HEK293 (cell line): Measurements from ENCODE around the gene TMEM121B.

Experiments
- CTCF ChIA-PET: fragments of 350-600 bp; formaldehyde crosslinking; extraction: SDS; loops from one replicate; lab custom pipeline; 2021; ENCODE audit warnings: antibody characterized with exemption; lab: Yijun Ruan, JAX
- POLR2A ChIA-PET: fragments of 300-600 bp; formaldehyde crosslinking; extraction: SDS; loops from one replicate; lab custom pipeline; 2020; ENCODE audit warnings: antibody characterized with exemption, inconsistent platforms; lab: Yijun Ruan, JAX
- H3K27ac ChIP-seq: fragments of 200-500 bp; sonication (Bioruptor generic); 2 replicates; pipeline ENCODE4 v1.5.1; 2014; ENCODE audit warnings: low read depth, low read length, control low read depth, inconsistent platforms; ENCODE audit errors: extremely low read depth
- H3K36me3 ChIP-seq, 2 experiments: fragments of 200-500 bp in 1 of 2; sonication (Bioruptor generic) in 1 of 2; 1 replicate in 1 of 2; 2 replicates in 1 of 2; pipeline ENCODE4 v1.5.1; 2014 to 2017; ENCODE audit warnings: inconsistent platforms in 2 of 2, low read length in 2 of 2; ENCODE audit not compliant: control insufficient read depth in 2 of 2, insufficient read depth in 1 of 2
- H3K4me1 ChIP-seq: fragments of 200-500 bp; sonication (Bioruptor generic); 2 replicates; pipeline ENCODE4 v1.5.1; 2014; ENCODE audit warnings: mild to moderate bottlenecking, low read length, inconsistent platforms; ENCODE audit not compliant: control insufficient read depth, insufficient read depth
- H3K4me3 ChIP-seq: 2 replicates; pipeline ENCODE4 v1.5.1; 2011; ENCODE audit warnings: low read depth, mild to moderate bottlenecking, control low read depth, low read length, moderate library complexity
- H3K9me3 ChIP-seq: fragments of 200-500 bp; sonication (Bioruptor generic); 2 replicates; pipeline ENCODE4 v1.5.1; 2014; ENCODE audit warnings: low read depth, low read length, inconsistent platforms; ENCODE audit not compliant: control insufficient read depth, insufficient read depth
- EGR2 ChIP-seq: fragments of 450-650 bp; formaldehyde crosslinking; IDR thresholded peaks from 2 replicates; pipeline ENCODE4 v1.5.1; 2016; ENCODE audit warnings: low read depth, missing biosample characterization, missing genetic modification characterization
- GLIS1 ChIP-seq: fragments of 450-650 bp; formaldehyde crosslinking; IDR thresholded peaks from 2 replicates; pipeline ENCODE4 v1.5.1; 2016; ENCODE audit warnings: missing biosample characterization, missing genetic modification characterization
- HOXD13 ChIP-seq: sonication (generic); formaldehyde crosslinking; IDR thresholded peaks from 2 replicates; pipeline ENCODE4 v1.8.0; 2022; ENCODE audit warnings: missing genetic modification reagents, borderline replicate concordance
- KLF17 ChIP-seq: fragments of 450-650 bp; formaldehyde crosslinking; IDR thresholded peaks from 2 replicates; pipeline ENCODE4 v1.5.1; 2016; ENCODE audit warnings: missing biosample characterization, missing genetic modification characterization
- MEIS1 ChIP-seq: sonication (generic); formaldehyde crosslinking; IDR thresholded peaks from 2 replicates; pipeline ENCODE4 v1.8.1; 2022; ENCODE audit warnings: missing genetic modification reagents, mild to moderate bottlenecking, borderline replicate concordance
- PBX3 ChIP-seq: sonication (generic); formaldehyde crosslinking; IDR thresholded peaks from 2 replicates; pipeline ENCODE4 v1.8.1; 2022; ENCODE audit warnings: mild to moderate bottlenecking, moderate library complexity, missing genetic modification reagents
- REST ChIP-seq: fragments of 450-650 bp; formaldehyde crosslinking; IDR thresholded peaks from 2 replicates; pipeline ENCODE4 v1.5.1; 2016; ENCODE audit warnings: missing biosample characterization, missing genetic modification characterization
- YY2 ChIP-seq: fragments of 450-650 bp; formaldehyde crosslinking; IDR thresholded peaks from 2 replicates; pipeline ENCODE4 v1.5.1; 2016; ENCODE audit warnings: missing biosample characterization, missing genetic modification characterization
- ZFHX2 ChIP-seq: fragments of 450-650 bp; formaldehyde crosslinking; conservative IDR thresholded peaks from 2 replicates; pipeline ENCODE4 v1.5.1; 2016; ENCODE audit warnings: missing biosample characterization, missing genetic modification characterization
- ZFP37 ChIP-seq: fragments of 450-650 bp; formaldehyde crosslinking; IDR thresholded peaks from 2 replicates; pipeline ENCODE4 v1.5.1; 2016; ENCODE audit warnings: missing biosample characterization, missing genetic modification characterization
- ZNF133 ChIP-seq: fragments of 450-650 bp; formaldehyde crosslinking; IDR thresholded peaks from 2 replicates; pipeline ENCODE4 v1.5.1; 2016; ENCODE audit warnings: missing biosample characterization, missing genetic modification characterization
- ZNF18 ChIP-seq: fragments of 450-650 bp; formaldehyde crosslinking; IDR thresholded peaks from 2 replicates; pipeline ENCODE4 v1.5.1; 2016; ENCODE audit warnings: missing biosample characterization, missing genetic modification characterization
- ZNF335 ChIP-seq: fragments of 450-650 bp; formaldehyde crosslinking; conservative IDR thresholded peaks from 2 replicates; pipeline ENCODE4 v1.5.1; 2016; ENCODE audit warnings: missing biosample characterization, missing genetic modification characterization
- ZNF426 ChIP-seq: fragments of 450-650 bp; formaldehyde crosslinking; IDR thresholded peaks from 2 replicates; pipeline ENCODE4 v1.5.1; 2017; ENCODE audit warnings: missing biosample characterization, missing genetic modification characterization, mild to moderate bottlenecking, inconsistent platforms, moderate library complexity
- ZNF560 ChIP-seq: fragments of 450-650 bp; formaldehyde crosslinking; IDR thresholded peaks from 2 replicates; pipeline ENCODE4 v1.5.1; 2017; ENCODE audit warnings: missing biosample characterization, missing genetic modification characterization, borderline replicate concordance
- ZNF561 ChIP-seq: fragments of 450-650 bp; IDR thresholded peaks from 2 replicates; pipeline ENCODE4 v1.5.1; 2018; ENCODE audit warnings: missing biosample characterization, missing genetic modification characterization, borderline replicate concordance
- ZNF596 ChIP-seq: fragments of 450-650 bp; IDR thresholded peaks from 2 replicates; pipeline ENCODE4 v1.5.0; 2018; ENCODE audit warnings: missing biosample characterization, mild to moderate bottlenecking, missing genetic modification characterization, moderate library complexity
- ZNF624 ChIP-seq: fragments of 450-650 bp; formaldehyde crosslinking; IDR thresholded peaks from 2 replicates; pipeline ENCODE4 v1.5.1; 2017; ENCODE audit warnings: missing biosample characterization, missing genetic modification characterization
- ZNF639 ChIP-seq: fragments of 450-650 bp; formaldehyde crosslinking; IDR thresholded peaks from 2 replicates; pipeline ENCODE4 v1.5.1; 2016; ENCODE audit warnings: missing biosample characterization, missing genetic modification characterization
- ZNF747 ChIP-seq: fragments of 450-650 bp; formaldehyde crosslinking; IDR thresholded peaks from 2 replicates; pipeline ENCODE4 v1.5.1; 2016; ENCODE audit warnings: missing biosample characterization, missing genetic modification characterization
- ZNF777 ChIP-seq: fragments of 450-650 bp; formaldehyde crosslinking; IDR thresholded peaks from 2 replicates; pipeline ENCODE4 v1.5.1; 2017; ENCODE audit warnings: missing biosample characterization, missing genetic modification characterization, borderline replicate concordance
- ZSCAN30 ChIP-seq: fragments of 450-650 bp; IDR thresholded peaks from 2 replicates; pipeline ENCODE4 v1.5.1; 2018; ENCODE audit warnings: missing biosample characterization, mild to moderate bottlenecking, missing genetic modification characterization, moderate library complexity

TMEM121B gene

GRCh38 chr22:17130199-17130598, 9.0 kb upstream of the TMEM121B start:
- Histone ChIP-seq H3K36me3 (no peaks in the 10 kb centered on the region; a peak in 1 of 3 replicates), H3K9me3 (no peaks in the 10 kb centered on the region), H3K27ac (no peak overlapping the region), H3K4me1 (no peaks in the 10 kb centered on the region), H3K4me3 (no peak overlapping the region)
- POLR2A ChIA-PET: no interaction called here
- TF ChIP-seq GLIS1 (tag by site-specific recombination): peak; percentile 29; the same call in 1 of the 2 replicates
- no peak for TF ChIP-seq ZNF133 (tag by site-specific recombination)
- CTCF ChIA-PET: interaction anchor here (1.0 kb wide), 1 partner anchor 41 kb away, joined by 4 read pairs; no protein-coding TSS in a partner anchor

GRCh38 chr22:17120711-17121232, 388 bp downstream of the TMEM121B start:
- Histone ChIP-seq H3K4me1 (no peaks in the 10 kb centered on the region), H3K27ac (peak overlapping the region; percentile 31; the same call in 1 of the 2 replicates), H3K4me3 (peak overlapping the region; percentile 57), H3K36me3 (no peaks in the 10 kb centered on the region), H3K9me3 (no peaks in the 10 kb centered on the region)
- ChIA-PET CTCF (interaction anchor here (1.6 kb wide), 1 partner anchor 51 kb away, joined by 7 read pairs; no protein-coding TSS in a partner anchor), POLR2A (no interaction called here)
- TF ChIP-seq ZNF561 (tag by site-specific recombination): 0 out of 2 replicates have a peak, but pooled peaks have one; percentile 59
- 0 out of 2 replicates have a peak, but pooled peaks have one; percentile 34 for TF ChIP-seq EGR2 (tag by site-specific recombination)
- TF ChIP-seq ZNF596 (tag by site-specific recombination): peak; percentile 27; the same call in 1 of the 2 replicates
- TF ChIP-seq ZSCAN30 (tag by site-specific recombination): no peak; the same call in 1 of the 2 replicates
- TF ChIP-seq ZFHX2 (tag by site-specific recombination): peak; percentile 61

GRCh38 chr22:17120281-17120680, 879 bp downstream of the TMEM121B start:
- H3K9me3 ChIP-seq: no peaks in the 10 kb centered on the region
- no peak overlapping the region for H3K27ac ChIP-seq
- CTCF ChIA-PET: interaction anchor here (0.7 to 1.6 kb wide), 4 partner anchors 8 to 52 kb away, joined by 3 to 7 read pairs (median 3); no protein-coding TSS in a partner anchor
- H3K36me3 ChIP-seq: no peaks in the 10 kb centered on the region
- H3K4me3 ChIP-seq: peak overlapping the region; percentile 57
- POLR2A ChIA-PET: interaction anchor here (1.0 kb wide), 1 partner anchor 52 kb away, joined by 3 read pairs; no protein-coding TSS in a partner anchor
- no peaks in the 10 kb centered on the region for H3K4me1 ChIP-seq
- TF ChIP-seq ZNF596 (tag by site-specific recombination) (no peak), ZNF747 (tag by site-specific recombination) (no peak), HOXD13 (CRISPR knock-in tag) (no peak), MEIS1 (CRISPR knock-in tag) (0 out of 2 replicates have a peak, but pooled peaks have one; percentile 13), ZNF18 (tag by site-specific recombination) (no peak), ZNF777 (tag by site-specific recombination) (no peak), ZNF560 (no peak), ZNF426 (no peak), ZFP37 (tag by site-specific recombination) (no peak), REST (tag by site-specific recombination) (peak; percentile 88), ZNF335 (tag by site-specific recombination) (no peak), ZNF639 (tag by site-specific recombination) (no peak), PBX3 (0 out of 2 replicates have a peak, but pooled peaks have one; percentile 25), KLF17 (no peak), ZNF624 (tag by site-specific recombination) (no peak), YY2 (tag by site-specific recombination) (no peak)
